ENCODE data around the gene PALLD. TPM values are rescaled to one million over a fixed set of nuclear protein-coding genes. Genes with fewer than 3 reads are reported as not detected.

PALLD gene
- total RNA-seq, 1 donor from 2014 or later: 85.7 TPM

DNA sequence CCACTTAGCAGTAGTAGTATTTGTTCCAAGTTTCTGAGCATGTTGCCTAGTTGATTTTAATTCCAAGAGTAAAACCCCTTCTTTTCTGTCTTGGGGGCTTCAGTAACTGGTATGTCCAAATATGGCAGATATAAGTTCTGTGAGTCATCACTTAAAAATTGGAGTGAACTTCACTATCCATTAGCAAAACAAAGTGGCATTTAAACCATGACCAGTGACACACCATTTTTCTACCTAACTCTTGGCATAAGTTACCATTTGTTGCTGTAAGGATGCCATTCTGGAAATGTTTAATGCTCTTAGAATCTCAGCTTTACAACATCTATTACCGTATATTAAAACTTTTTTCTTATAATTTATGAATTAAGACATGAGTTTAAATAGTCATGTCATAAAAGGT, 411.2 kb downstream of the PALLD start:
- TF ChIP-seq EZH2 (IDR thresholded peaks at IDR 0.05): no peak
- TF ChIP-seq EZH2phosphoT487 (IDR thresholded peaks at IDR 0.05): no peak
- TF ChIP-seq, protein P1, sequence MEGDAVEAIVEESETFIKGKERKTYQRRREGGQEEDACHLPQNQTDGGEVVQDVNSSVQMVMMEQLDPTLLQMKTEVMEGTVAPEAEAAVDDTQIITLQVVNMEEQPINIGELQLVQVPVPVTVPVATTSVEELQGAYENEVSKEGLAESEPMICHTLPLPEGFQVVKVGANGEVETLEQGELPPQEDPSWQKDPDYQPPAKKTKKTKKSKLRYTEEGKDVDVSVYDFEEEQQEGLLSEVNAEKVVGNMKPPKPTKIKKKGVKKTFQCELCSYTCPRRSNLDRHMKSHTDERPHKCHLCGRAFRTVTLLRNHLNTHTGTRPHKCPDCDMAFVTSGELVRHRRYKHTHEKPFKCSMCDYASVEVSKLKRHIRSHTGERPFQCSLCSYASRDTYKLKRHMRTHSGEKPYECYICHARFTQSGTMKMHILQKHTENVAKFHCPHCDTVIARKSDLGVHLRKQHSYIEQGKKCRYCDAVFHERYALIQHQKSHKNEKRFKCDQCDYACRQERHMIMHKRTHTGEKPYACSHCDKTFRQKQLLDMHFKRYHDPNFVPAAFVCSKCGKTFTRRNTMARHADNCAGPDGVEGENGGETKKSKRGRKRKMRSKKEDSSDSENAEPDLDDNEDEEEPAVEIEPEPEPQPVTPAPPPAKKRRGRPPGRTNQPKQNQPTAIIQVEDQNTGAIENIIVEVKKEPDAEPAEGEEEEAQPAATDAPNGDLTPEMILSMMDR (IDR thresholded peaks at IDR 0.05): no peak
- H3K27ac ChIP-seq: no peak overlapping the region
- H3K4me1 ChIP-seq: no peaks in the 10 kb centered on the region
- no peak overlapping the region for H3K4me3 ChIP-seq
- no peaks in the 10 kb centered on the region for H3K79me2 ChIP-seq (ENCODE audit: low read depth)
- H3K36me3 ChIP-seq: peaks cover 31% of the 10 kb centered on the region
- no peaks in the 10 kb centered on the region for H3K27me3 ChIP-seq
- H3K9me3 Mint-ChIP-seq: no peaks in the 10 kb centered on the region
- DNase-seq (ENCODE audit: low spot score): no peak
- no peak overlapping the region for H3K9ac ChIP-seq
- H4K20me1 ChIP-seq (ENCODE audit: low read depth): no peaks in the 10 kb centered on the region
- no peaks in the 10 kb centered on the region for H3K9me3 ChIP-seq (ENCODE audit: low read depth)
- H3K4me2 ChIP-seq: no peak overlapping the region
- no peaks in the 10 kb centered on the region for H3K27me3 Mint-ChIP-seq (ENCODE audit: insufficient read depth, low read depth)
- peaks cover 24% of the 10 kb centered on the region for H3K36me3 Mint-ChIP-seq
- H3K4me1 Mint-ChIP-seq: peaks cover 5% of the 10 kb centered on the region
- H3F3A ChIP-seq (ENCODE audit: low read depth): peaks cover 4% of the 10 kb centered on the region
- H3K4me3 Mint-ChIP-seq: no peak overlapping the region
- H2AFZ ChIP-seq (replicated peaks): no peak overlapping the region
- H3K27ac Mint-ChIP-seq: no peak overlapping the region

- TF ChIP-seq, protein P1 (IDR thresholded peaks at IDR 0.05): no peak
- no peak for TF ChIP-seq EZH2phosphoT487 (IDR thresholded peaks at IDR 0.05)
- TF ChIP-seq EZH2 (IDR thresholded peaks at IDR 0.05): no peak
- no peak overlapping the region for H3K4me2 ChIP-seq
Measured at GRCh38 chr4:168908851-168909273, 412.0 kb downstream of the PALLD start.

GRCh38 chr4:168914095-168914494, 417.2 kb downstream of the PALLD start:
- H3K9me3 Mint-ChIP-seq: no peaks in the 10 kb centered on the region

More at GRCh38 chr4:168908851-168909273, 412.0 kb downstream of the PALLD start:
- Mint-ChIP-seq H3K4me1 (peaks cover 5% of the 10 kb centered on the region), H3K27me3 (ENCODE audit: insufficient read depth, low read depth) (no peaks in the 10 kb centered on the region), H3K9me3 (no peaks in the 10 kb centered on the region), H3K4me3 (no peak overlapping the region), H3K27ac (peak overlapping the region; percentile 0), H3K36me3 (peaks cover 22% of the 10 kb centered on the region)
- Histone ChIP-seq H3K27me3 (no peaks in the 10 kb centered on the region), H3K79me2 (ENCODE audit: low read depth) (no peaks in the 10 kb centered on the region), H3F3A (ENCODE audit: low read depth) (peaks cover 4% of the 10 kb centered on the region), H3K36me3 (peaks cover 30% of the 10 kb centered on the region), H3K4me1 (no peaks in the 10 kb centered on the region), H3K9ac (no peak overlapping the region), H3K27ac (no peak overlapping the region), H2AFZ (replicated peaks) (no peak overlapping the region), H3K4me3 (no peak overlapping the region), H3K9me3 (ENCODE audit: low read depth) (no peaks in the 10 kb centered on the region), H4K20me1 (ENCODE audit: low read depth) (no peaks in the 10 kb centered on the region)
- DNase-seq (ENCODE audit: low spot score): no peak

More at GRCh38 chr4:168914095-168914494, 417.2 kb downstream of the PALLD start:
- H3K9me3 ChIP-seq (ENCODE audit: low read depth): no peaks in the 10 kb centered on the region
- H3K27ac ChIP-seq: no peak overlapping the region
- no peaks in the 10 kb centered on the region for H3K79me2 ChIP-seq (ENCODE audit: low read depth)
- TF ChIP-seq EZH2 (IDR thresholded peaks at IDR 0.05) (no peak), EZH2phosphoT487 (IDR thresholded peaks at IDR 0.05) (no peak)
- TF ChIP-seq, protein P1 (IDR thresholded peaks at IDR 0.05): no peak
- no peaks in the 10 kb centered on the region for H3K27me3 ChIP-seq
- H3K9ac ChIP-seq: no peak overlapping the region
- peaks cover 31% of the 10 kb centered on the region for H3F3A ChIP-seq (ENCODE audit: low read depth)
- H3K27me3 Mint-ChIP-seq (ENCODE audit: insufficient read depth, low read depth): no peaks in the 10 kb centered on the region
- H3K27ac Mint-ChIP-seq: no peak overlapping the region
- no peak overlapping the region for H3K4me3 ChIP-seq
- H3K4me3 Mint-ChIP-seq: no peak overlapping the region
- H3K4me1 ChIP-seq: no peaks in the 10 kb centered on the region
- no peaks in the 10 kb centered on the region for H4K20me1 ChIP-seq (ENCODE audit: low read depth)
- H3K36me3 ChIP-seq: peaks cover 23% of the 10 kb centered on the region
- H3K4me2 ChIP-seq: no peak overlapping the region
- peaks cover 20% of the 10 kb centered on the region for H3K36me3 Mint-ChIP-seq
- no peak for DNase-seq (ENCODE audit: low spot score)
- no peak overlapping the region for H2AFZ ChIP-seq (replicated peaks)
- H3K4me1 Mint-ChIP-seq: no peaks in the 10 kb centered on the region
